ENCODE data around the gene SMG9.

The SMG9 gene

DNA sequence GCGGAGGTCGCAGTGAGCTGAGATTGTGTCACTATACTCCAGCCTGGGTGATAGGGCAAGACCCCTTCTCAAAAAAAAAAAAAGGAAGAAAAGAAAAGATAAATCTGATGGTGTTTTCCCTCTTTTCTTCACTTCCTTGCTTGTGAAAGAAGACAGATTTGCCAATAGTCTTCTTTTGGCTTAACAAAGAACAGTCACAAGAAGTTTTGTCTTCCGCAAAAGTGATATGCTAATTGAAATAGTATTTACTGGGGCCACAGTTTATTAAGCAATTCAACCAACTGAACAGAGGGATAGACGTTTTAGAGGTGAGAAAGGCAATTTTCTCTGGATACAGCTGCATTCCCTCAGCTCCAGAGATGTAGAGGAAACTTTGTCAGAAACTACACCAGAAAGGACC, 61.9 kb downstream of the SMG9 start:
- Histone ChIP-seq H2AFZ (ENCODE audit: low read depth, low read length, severe bottlenecking) (no peak overlapping the region), H4K20me1 (ENCODE audit: low read depth, low read length) (no peaks in the 10 kb centered on the region), H3F3A (ENCODE audit: insufficient read depth) (no peaks in the 10 kb centered on the region), H3K4me2 (ENCODE audit: low read depth, low read length, poor library complexity, severe bottlenecking) (no peak overlapping the region), H3K27me3 (ENCODE audit: low read length) (no peaks in the 10 kb centered on the region), H3K9ac (ENCODE audit: low read length) (no peak overlapping the region), H3K36me3 (ENCODE audit: low read length) (no peaks in the 10 kb centered on the region), H3K4me3 (ENCODE audit: insufficient read depth, low read length, poor library complexity, severe bottlenecking) (no peak overlapping the region), H3K27ac (ENCODE audit: low read depth, low read length) (no peak overlapping the region), H3K9me2 (replicated peaks; ENCODE audit: insufficient read depth, low read length) (no peaks in the 10 kb centered on the region), H3K9me3 (ENCODE audit: insufficient read depth, low read length) (no peaks in the 10 kb centered on the region), H3K79me2 (ENCODE audit: insufficient read depth, low read length) (no peaks in the 10 kb centered on the region)
- TF ChIP-seq, protein P1, sequence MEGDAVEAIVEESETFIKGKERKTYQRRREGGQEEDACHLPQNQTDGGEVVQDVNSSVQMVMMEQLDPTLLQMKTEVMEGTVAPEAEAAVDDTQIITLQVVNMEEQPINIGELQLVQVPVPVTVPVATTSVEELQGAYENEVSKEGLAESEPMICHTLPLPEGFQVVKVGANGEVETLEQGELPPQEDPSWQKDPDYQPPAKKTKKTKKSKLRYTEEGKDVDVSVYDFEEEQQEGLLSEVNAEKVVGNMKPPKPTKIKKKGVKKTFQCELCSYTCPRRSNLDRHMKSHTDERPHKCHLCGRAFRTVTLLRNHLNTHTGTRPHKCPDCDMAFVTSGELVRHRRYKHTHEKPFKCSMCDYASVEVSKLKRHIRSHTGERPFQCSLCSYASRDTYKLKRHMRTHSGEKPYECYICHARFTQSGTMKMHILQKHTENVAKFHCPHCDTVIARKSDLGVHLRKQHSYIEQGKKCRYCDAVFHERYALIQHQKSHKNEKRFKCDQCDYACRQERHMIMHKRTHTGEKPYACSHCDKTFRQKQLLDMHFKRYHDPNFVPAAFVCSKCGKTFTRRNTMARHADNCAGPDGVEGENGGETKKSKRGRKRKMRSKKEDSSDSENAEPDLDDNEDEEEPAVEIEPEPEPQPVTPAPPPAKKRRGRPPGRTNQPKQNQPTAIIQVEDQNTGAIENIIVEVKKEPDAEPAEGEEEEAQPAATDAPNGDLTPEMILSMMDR (IDR thresholded peaks at IDR 0.05; ENCODE audit: insufficient read depth, low read length, poor library complexity, severe bottlenecking): no peak
- no peak for TF ChIP-seq EZH2phosphoT487 (conservative IDR thresholded peaks at IDR 0.05; ENCODE audit: low read length)

DNA sequence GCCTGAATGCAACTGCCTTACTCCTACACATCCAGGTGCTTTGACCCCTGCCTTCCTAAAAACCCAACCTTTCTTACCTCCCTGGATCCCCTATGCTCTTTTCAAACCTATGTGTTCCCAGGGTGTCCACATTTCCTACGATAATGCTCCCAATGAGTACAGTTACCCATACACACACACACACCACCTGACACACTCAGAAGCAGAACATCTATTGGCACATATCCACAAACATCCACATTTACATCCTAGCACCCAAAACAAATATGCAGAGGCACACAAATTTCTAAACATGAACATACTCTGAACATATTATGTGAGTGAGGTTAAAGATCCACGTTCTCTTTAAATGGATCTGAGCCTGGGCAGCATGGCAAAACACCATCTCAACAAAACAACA, 62.4 kb downstream of the SMG9 start:
- Histone ChIP-seq H3K4me2 (ENCODE audit: low read depth, low read length, poor library complexity, severe bottlenecking) (no peak overlapping the region), H3K79me2 (ENCODE audit: insufficient read depth, low read length) (no peaks in the 10 kb centered on the region), H3F3A (ENCODE audit: insufficient read depth) (no peaks in the 10 kb centered on the region), H3K27me3 (ENCODE audit: low read length) (no peaks in the 10 kb centered on the region), H3K27ac (ENCODE audit: low read depth, low read length) (no peak overlapping the region), H3K9me2 (replicated peaks; ENCODE audit: insufficient read depth, low read length) (no peaks in the 10 kb centered on the region), H3K4me3 (ENCODE audit: insufficient read depth, low read length, poor library complexity, severe bottlenecking) (no peak overlapping the region), H3K9me3 (ENCODE audit: insufficient read depth, low read length) (no peaks in the 10 kb centered on the region), H2AFZ (ENCODE audit: low read depth, low read length, severe bottlenecking) (no peak overlapping the region), H4K20me1 (ENCODE audit: low read depth, low read length) (no peaks in the 10 kb centered on the region), H3K36me3 (ENCODE audit: low read length) (no peaks in the 10 kb centered on the region), H3K9ac (ENCODE audit: low read length) (no peak overlapping the region)
- TF ChIP-seq, protein P1 (IDR thresholded peaks at IDR 0.05; ENCODE audit: insufficient read depth, low read length, poor library complexity, severe bottlenecking): no peak
- no peak for TF ChIP-seq EZH2phosphoT487 (conservative IDR thresholded peaks at IDR 0.05; ENCODE audit: low read length)

DNA sequence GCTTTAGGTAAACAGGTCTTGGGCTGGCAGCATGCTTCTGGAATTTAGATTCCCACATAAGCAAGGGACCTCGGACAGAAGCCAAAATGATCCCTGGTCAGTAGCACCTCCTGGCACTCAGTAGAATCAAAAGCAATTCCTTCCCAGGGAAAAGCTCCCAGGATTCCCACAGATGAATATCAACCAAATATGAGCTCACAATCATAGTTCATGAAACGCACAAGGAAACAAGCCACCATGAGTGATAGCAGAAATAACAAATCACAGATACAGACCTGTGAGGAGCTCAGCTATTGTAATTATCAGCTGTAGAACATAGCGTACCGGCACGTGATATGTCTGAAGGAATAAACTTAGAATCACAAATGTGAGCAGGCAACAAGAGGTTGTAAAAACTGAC, 63.0 kb downstream of the SMG9 start:
- no peaks in the 10 kb centered on the region for H3K9me2 ChIP-seq (replicated peaks; ENCODE audit: insufficient read depth, low read length)
- no peaks in the 10 kb centered on the region for H3K27me3 ChIP-seq (ENCODE audit: low read length)
- no peaks in the 10 kb centered on the region for H3F3A ChIP-seq (ENCODE audit: insufficient read depth)
- H4K20me1 ChIP-seq (ENCODE audit: low read depth, low read length): no peaks in the 10 kb centered on the region
- H3K27ac ChIP-seq (ENCODE audit: low read depth, low read length): no peak overlapping the region
- H3K4me2 ChIP-seq (ENCODE audit: low read depth, low read length, poor library complexity, severe bottlenecking): no peak overlapping the region
- H3K9me3 ChIP-seq (ENCODE audit: insufficient read depth, low read length): no peaks in the 10 kb centered on the region
- H2AFZ ChIP-seq (ENCODE audit: low read depth, low read length, severe bottlenecking): no peak overlapping the region
- no peaks in the 10 kb centered on the region for H3K36me3 ChIP-seq (ENCODE audit: low read length)
- TF ChIP-seq, protein P1 (IDR thresholded peaks at IDR 0.05; ENCODE audit: insufficient read depth, low read length, poor library complexity, severe bottlenecking): no peak
- TF ChIP-seq EZH2phosphoT487 (conservative IDR thresholded peaks at IDR 0.05; ENCODE audit: low read length): no peak
- H3K9ac ChIP-seq (ENCODE audit: low read length): no peak overlapping the region
- H3K4me3 ChIP-seq (ENCODE audit: insufficient read depth, low read length, poor library complexity, severe bottlenecking): no peak overlapping the region
- no peaks in the 10 kb centered on the region for H3K79me2 ChIP-seq (ENCODE audit: insufficient read depth, low read length)
